K562 (cell line): Measurements from ENCODE around the gene STX3. TPM values are rescaled to one million over a fixed set of nuclear protein-coding genes. Genes with fewer than 3 reads are reported as not detected.
A peak's percentile ranks its signal among the peaks of the same experiment; 100 is the strongest.

Experiments used
- ATAC-seq: fragments of 200-7000 bp; cut with Tn5 transposase; 3 replicates; pipeline ENCODE4 v1.9.1; 2020; ENCODE audit warnings: moderate library complexity
- BruUV-seq: library from RNA; stranded (reverse); fragments of 400-500 nt; replicated peaks from 2 replicates; lab custom pipeline; 2021; lab: Mats Ljungman, UMichigan
- CTCF ChIA-PET: fragments of 300-600 bp; formaldehyde crosslinking; extraction: SDS; loops from one replicate; lab custom pipeline; 2021; ENCODE audit warnings: low intra/inter-chr PET ratio; lab: Yijun Ruan, JAX
- POLR2A ChIA-PET: fragments of 300-600, 350-650 bp; sonication (Branson Sonifier 250); formaldehyde crosslinking; extraction: SDS; loops from one replicate; lab custom pipeline; 2021; ENCODE audit warnings: antibody characterized with exemption, inconsistent platforms; lab: Yijun Ruan, JAX
- DNase-seq, 4 experiments: peaks; one replicate each; pipeline versions ENCODE4 v3.0.0 to v3.0.0-alpha.2; 2011 to 2018; ENCODE audit warnings: low spot score in 3 of 4, mixed read lengths in 3 of 4; ENCODE audit errors: extremely low read depth in 1 of 4
- FAIRE-seq: peaks from 2 replicates; lab custom pipeline; 2011; peaks lifted over from hg19 to GRCh38; lab: Jason Lieb, UNC
- H2AFZ ChIP-seq: 2 replicates; pipeline ENCODE4 v1.6.0; 2011; ENCODE audit warnings: low read depth, low read length, control low read depth, inconsistent platforms
- H3K27ac ChIP-seq: fragments of 200-600 bp; 3 replicates; pipeline ENCODE4 v1.8.0; 2011; ENCODE audit warnings: low read depth, mild to moderate bottlenecking, control low read depth, inconsistent platforms, low read length, moderate library complexity, mixed read lengths; ENCODE audit errors: extremely low read depth
- H3K27me3 ChIP-seq, 2 experiments: fragments of 300-600 bp in 1 of 2; 2 replicates in 1 of 2; 3 replicates in 1 of 2; pipeline versions ENCODE4 v1.6.0 to v1.8.0; 2011; ENCODE audit warnings: inconsistent platforms in 2 of 2, low read length in 2 of 2, mild to moderate bottlenecking in 1 of 2, mixed read lengths in 1 of 2, moderate library complexity in 1 of 2; ENCODE audit not compliant: control insufficient read depth in 2 of 2, insufficient read depth in 2 of 2
- H3K36me3 ChIP-seq: fragments of 300-600 bp; 3 replicates; pipeline ENCODE4 v1.8.0; 2011; ENCODE audit warnings: mild to moderate bottlenecking, low read length, inconsistent platforms; ENCODE audit not compliant: control insufficient read depth, insufficient read depth
- H3K4me1 ChIP-seq, 2 experiments: fragments of 200-600 bp in 1 of 2; replicated peaks in 1 of 2; 2 replicates in 1 of 2; 3 replicates in 1 of 2; pipeline versions ENCODE4 v1.5.1 to v1.8.0; 2011; ENCODE audit warnings: inconsistent platforms in 2 of 2, low read length in 2 of 2, mild to moderate bottlenecking in 1 of 2, mixed read lengths in 1 of 2, moderate library complexity in 1 of 2; ENCODE audit not compliant: control insufficient read depth in 2 of 2, insufficient read depth in 2 of 2
- H3K4me2 ChIP-seq: 2 replicates; pipeline ENCODE4 v1.6.1; 2011; ENCODE audit warnings: low read length, control low read depth, inconsistent platforms, mixed read lengths; ENCODE audit not compliant: insufficient read depth
- H3K4me3 ChIP-seq: fragments of 200-600 bp; sonication (generic), shearing (Covaris generic); 2 replicates; pipeline ENCODE4 v1.5.1; 2016; ENCODE audit warnings: control low read depth, inconsistent platforms
- H3K79me2 ChIP-seq: fragments of 200-600 bp; 3 replicates; pipeline ENCODE4 v1.8.0; 2011; ENCODE audit warnings: low read length, inconsistent platforms; ENCODE audit not compliant: control insufficient read depth, insufficient read depth
- H3K9ac ChIP-seq, 2 experiments: 2 replicates each; pipeline versions ENCODE4 v1.6.0 to v1.6.1; 2011; ENCODE audit warnings: low read depth in 2 of 2, low read length in 2 of 2, control low read depth in 1 of 2, inconsistent platforms in 1 of 2, mild to moderate bottlenecking in 1 of 2, mixed read lengths in 1 of 2; ENCODE audit not compliant: insufficient read depth in 1 of 2
- H3K9me1 ChIP-seq: one replicate; pipeline ENCODE4 v1.6.0; 2011; ENCODE audit warnings: inconsistent platforms, mild to moderate bottlenecking, low read length, moderate library complexity; ENCODE audit not compliant: control insufficient read depth, insufficient read depth
- H3K9me3 ChIP-seq: replicated peaks from 2 replicates; pipeline ENCODE4 v1.5.1; 2011; ENCODE audit warnings: low read depth, low read length, inconsistent platforms; ENCODE audit not compliant: control insufficient read depth, insufficient read depth
- H4K20me1 ChIP-seq: replicated peaks from 2 replicates; pipeline ENCODE4 v1.6.1; 2011; ENCODE audit warnings: low read length, inconsistent platforms, mixed read lengths; ENCODE audit not compliant: control insufficient read depth, insufficient read depth
- ADNP ChIP-seq: fragments of 200-800 bp; sonication (Bioruptor generic); IDR thresholded peaks from 2 replicates; pipeline ENCODE4 v1.6.1; 2016; ENCODE audit warnings: missing genetic modification characterization, missing compliant biosample characterization
- FOSL1 ChIP-seq: fragments of 200-800 bp; sonication (Bioruptor generic); conservative IDR thresholded peaks from 2 replicates; pipeline ENCODE4 v1.6.1; 2016; ENCODE audit warnings: missing genetic modification characterization, missing compliant biosample characterization
- FOXJ2 ChIP-seq: fragments of 200-800 bp; sonication (Bioruptor generic); IDR thresholded peaks from 2 replicates; pipeline ENCODE4 v1.6.1; 2016; ENCODE audit warnings: missing genetic modification characterization, missing compliant biosample characterization
- FOXK2 ChIP-seq, 2 experiments: fragments of 450-650 bp; IDR thresholded peaks in 1 of 2; conservative IDR thresholded peaks in 1 of 2; 2 replicates each; pipeline ENCODE4 v1.6.1; 2016; ENCODE audit warnings: low read depth in 2 of 2, mild to moderate bottlenecking in 1 of 2
- GATA2 ChIP-seq: sonication (generic); formaldehyde crosslinking; IDR thresholded peaks from 2 replicates; pipeline ENCODE4 v1.4.0; 2020; ENCODE audit warnings: mild to moderate bottlenecking, missing genetic modification reagents
- HNRNPL ChIP-seq: fragments of 200-400 bp; formaldehyde crosslinking; IDR thresholded peaks from 2 replicates; pipeline ENCODE4 v1.6.1; 2017; ENCODE audit warnings: low read depth, mild to moderate bottlenecking, low read length
- KLF10 ChIP-seq: fragments of 250-450 bp; sonication (Bioruptor Pico); IDR thresholded peaks from 2 replicates; pipeline ENCODE4 v1.6.1; 2021; ENCODE audit warnings: matching md5 sums
- MAZ ChIP-seq, 2 experiments: fragments of 450-650 bp in 1 of 2; sonication (generic) in 1 of 2; formaldehyde crosslinking; IDR thresholded peaks in 1 of 2; conservative IDR thresholded peaks in 1 of 2; 2 replicates each; pipeline versions ENCODE4 v1.4.0 to v1.5.0; 2020; ENCODE audit warnings: mild to moderate bottlenecking in 1 of 2, missing genetic modification reagents in 1 of 2
- NR1H2 ChIP-seq: sonication (generic); formaldehyde crosslinking; IDR thresholded peaks from 2 replicates; pipeline ENCODE4 v1.4.0; 2020; ENCODE audit warnings: mild to moderate bottlenecking, missing genetic modification reagents
- OTX1 ChIP-seq: fragments of 450-650 bp; formaldehyde crosslinking; IDR thresholded peaks from 2 replicates; pipeline ENCODE4 v1.4.0; 2022; ENCODE audit warnings: mild to moderate bottlenecking
- PML ChIP-seq: IDR thresholded peaks from 2 replicates; pipeline ENCODE4 v1.6.1; 2012; ENCODE audit warnings: low read length, inconsistent platforms
- RBM39 ChIP-seq: fragments of 200-400 bp; formaldehyde crosslinking; optimal IDR thresholded peaks from 2 replicates; pipeline ENCODE3; 2018; ENCODE audit warnings: low read depth, low read length
- RCOR1 ChIP-seq, 2 experiments: IDR thresholded peaks; 2 replicates each; pipeline ENCODE4 v1.6.1; 2012; ENCODE audit warnings: low read depth in 2 of 2, low read length in 2 of 2, borderline replicate concordance in 1 of 2, improper control_type of control experiment in 1 of 2
- STAT5B ChIP-seq: fragments of 250-450 bp; sonication (Bioruptor Pico); IDR thresholded peaks from 2 replicates; pipeline ENCODE4 v1.8.0; 2021; ENCODE audit warnings: mild to moderate bottlenecking, inconsistent platforms
- TEAD1 ChIP-seq, 2 experiments: fragments of 450-650 bp in 1 of 2; sonication (generic) in 1 of 2; formaldehyde crosslinking; IDR thresholded peaks; 2 replicates each; pipeline versions ENCODE4 v1.4.0 to v1.8.0; 2020 to 2022; ENCODE audit warnings: mild to moderate bottlenecking in 2 of 2, missing genetic modification reagents in 1 of 2
- YBX1 ChIP-seq: fragments of 450-650 bp; IDR thresholded peaks from 2 replicates; pipeline ENCODE4 v1.7.1; 2016; ENCODE audit warnings: mild to moderate bottlenecking
- ZNF584 ChIP-seq: fragments of 200-800 bp; sonication (Bioruptor generic); IDR thresholded peaks from 2 replicates; pipeline ENCODE4 v1.6.1; 2016; ENCODE audit warnings: low read depth, mild to moderate bottlenecking, missing genetic modification characterization, missing compliant biosample characterization
- ZNF766 ChIP-seq: fragments of 200-800 bp; sonication (Bioruptor generic); conservative IDR thresholded peaks from 2 replicates; pipeline ENCODE4 v1.6.1; 2016; ENCODE audit warnings: missing genetic modification characterization, missing compliant biosample characterization
- WGBS: fragments of 100-300 bp; shearing (Covaris generic); methylation state at CpG from one replicate; pipeline ENCODE4 v1.1.6; 2016; ENCODE audit warnings: low coverage, mixed read lengths; ENCODE audit not compliant: insufficient coverage; ENCODE audit errors: missing lambda C conversion rate; 5-methylcytosine and 5-hydroxymethylcytosine counted together
- in situ Hi-C: fragments of 300-500 bp; cut with MboI; formaldehyde crosslinking; loops from 4 replicates; pipeline ENCODE4 v1.15.0; 2018; ENCODE audit warnings: inconsistent platforms, mixed read lengths
- intact Hi-C: fragments of 100-400 bp; cut with micrococcal nuclease; formaldehyde crosslinking; loops from 2 replicates; pipeline ENCODE4 v1.14.2; 2022
- polyA plus RNA-seq, 8 experiments: library from polyadenylated mRNA; depleted of rRNA in 4 of 8; stranded (reverse) in 5 of 8; unstranded in 3 of 8; fragments of >200 nt; fragmentation: Nextera tagmentation in 2 of 8; fragmentation: Illumina TruSeq in 1 of 8; extraction: Ambion mirVana in 2 of 8; extraction: Trizol in 1 of 8; gene quantifications; 2 replicates each; pipeline versions ENCODE4 v1.2.1 to v1.2.3, GENCODE V29; 2011 to 2014; ENCODE audit warnings: inconsistent platforms in 1 of 8, missing spikeins in 1 of 8
- total RNA-seq, 7 experiments: library from RNA; depleted of rRNA in 6 of 7; stranded (reverse); fragments of >200 nt in 6 of 7; fragmentation: Illumina TruSeq in 2 of 7; extraction: Trizol in 2 of 7; gene quantifications; 2 replicates each; pipeline versions ENCODE4 v1.2.1 to v1.2.3, GENCODE V29; 2011 to 2021; ENCODE audit warnings: low replicate concordance in 1 of 7
- TF ChIP-seq, protein P1 (sequence below): sonication (generic); formaldehyde crosslinking; IDR thresholded peaks from 2 replicates; pipeline ENCODE4 v1.9.0; 2022; ENCODE audit warnings: mild to moderate bottlenecking, missing genetic modification reagents
- TF ChIP-seq, protein P2 (sequence below): fragments of 450-650 bp; IDR thresholded peaks from 2 replicates; pipeline ENCODE4 v1.6.1; 2016; ENCODE audit warnings: low read depth, mild to moderate bottlenecking, moderate library complexity
- TF ChIP-seq, protein P3 (sequence below): fragments of 200-800 bp; sonication (Bioruptor generic); IDR thresholded peaks from 2 replicates; pipeline ENCODE4 v1.6.1; 2017; ENCODE audit warnings: missing genetic modification characterization, missing compliant biosample characterization

The STX3 gene
- total and polyA plus RNA-seq, 9 of the 15 experiments (the other 6 are each of a cell fraction or from before 2014, with no cell fraction given): 12.0 to 91.6 (median 48.7) TPM

DNA sequence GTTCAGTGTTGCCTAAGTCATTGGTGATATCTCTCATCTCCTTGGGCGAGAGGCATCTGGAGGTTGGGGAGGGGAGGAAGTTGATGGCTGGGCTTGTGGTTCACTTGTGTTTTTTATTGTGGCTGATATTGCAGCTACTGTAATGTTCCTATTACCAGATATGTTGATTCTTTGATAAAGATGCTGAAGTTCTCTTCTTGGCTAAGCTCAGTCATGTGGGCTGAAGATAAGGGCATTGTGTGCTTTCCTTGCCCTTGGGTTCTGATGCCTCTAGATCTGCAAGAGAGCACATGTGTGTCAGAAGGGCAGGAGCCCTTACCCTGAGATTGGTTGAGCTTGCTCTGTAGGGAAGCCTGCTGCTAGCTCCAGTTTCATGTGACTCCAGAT, 12.0 kb downstream of the STX3 start:
- ChIA-PET CTCF (no interaction called here), POLR2A (interaction anchor here (0.6 to 3.4 kb wide), 3 partner anchors 8 to 228 kb away, joined by 3 to 32 read pairs (median 10); partner anchors contain the start of gene STX3)
- peak in 2 of 4 experiments; percentile 27 to 56 for DNase-seq
- peak; percentile 81 for FAIRE-seq
- in situ Hi-C loops: no loop called here
- Histone ChIP-seq H3K4me2 (peak overlapping the region; percentile 30; the same call in 1 of the 2 replicates), H3K9ac (no peak overlapping the region), H3K36me3 (peaks cover 19% of the 10 kb centered on the region; the same call in 2 of the 3 replicates), H3K27ac (no peak overlapping the region; the same call in 2 of the 3 replicates), H3K4me3 (no peak overlapping the region), H2AFZ (no peak overlapping the region), H4K20me1 (peaks cover 23% of the 10 kb centered on the region), H3K9me1 (peaks cover 2% of the 10 kb centered on the region), H3K9me3 (no peaks in the 10 kb centered on the region), H3K79me2 (peaks cover 70% of the 10 kb centered on the region), H3K4me1 (peaks cover 25 to 44% of the 10 kb centered on the region in 2 experiments), H3K27me3 (no peaks in the 10 kb centered on the region)
- BruUV-seq: no TSS peak
- peak; percentile 43 for ATAC-seq
- intact Hi-C loops: no loop called here
- 0% methylated on average over 1 of the region's 1 CpG for WGBS
- TF ChIP-seq RBM39 (no peak), RCOR1 (IDR thresholded peaks at IDR 0.05; ENCODE audit: borderline replicate concordance in 1 of 2, low read depth in 2 of 2, low read length in 2 of 2) (peak; percentile 17 to 65; a peak in 2 of 4 replicates), KLF10 (CRISPR knock-in tag) (no peak), FOXJ2 (tag) (0 out of 2 replicates have a peak, but pooled peaks have one; percentile 37), YBX1 (no peak), ZNF584 (CRISPR knock-in tag) (0 out of 2 replicates have a peak, but pooled peaks have one; percentile 41), OTX1 (CRISPR knock-in tag) (no peak), ADNP (tag) (no peak), ZNF766 (CRISPR knock-in tag) (0 out of 2 replicates have a peak, but pooled peaks have one; percentile 16), GATA2 (CRISPR knock-in tag) (peak; percentile 43; the same call in 1 of the 2 replicates), NR1H2 (CRISPR knock-in tag) (no peak), STAT5B (CRISPR knock-in tag) (no peak), TEAD1 (CRISPR knock-in tag; IDR thresholded peaks at IDR 0.05) (peak in 1 of 2 experiments; percentile 42; a peak in 1 of 4 replicates), FOXK2 (conservative IDR thresholded peaks at IDR 0.05 in 1 of 2, IDR thresholded peaks at IDR 0.05 in 1 of 2; ENCODE audit: low read depth in 2 of 2) (no peak), PML (0 out of 2 replicates have a peak, but pooled peaks have one; percentile 4), FOSL1 (tag) (peak; percentile 11; the same call in 1 of the 2 replicates), HNRNPL (no peak), MAZ (CRISPR knock-in tag; conservative IDR thresholded peaks at IDR 0.05 in 1 of 2, IDR thresholded peaks at IDR 0.05 in 1 of 2) (0 out of 4 replicates have a peak, but pooled peaks of 1 of the 2 experiments have one; percentile 37)
- TF ChIP-seq, protein P1, sequence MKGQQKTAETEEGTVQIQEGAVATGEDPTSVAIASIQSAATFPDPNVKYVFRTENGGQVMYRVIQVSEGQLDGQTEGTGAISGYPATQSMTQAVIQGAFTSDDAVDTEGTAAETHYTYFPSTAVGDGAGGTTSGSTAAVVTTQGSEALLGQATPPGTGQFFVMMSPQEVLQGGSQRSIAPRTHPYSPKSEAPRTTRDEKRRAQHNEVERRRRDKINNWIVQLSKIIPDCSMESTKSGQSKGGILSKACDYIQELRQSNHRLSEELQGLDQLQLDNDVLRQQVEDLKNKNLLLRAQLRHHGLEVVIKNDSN (CRISPR knock-in tag): peak; percentile 56
- TF ChIP-seq, protein P2, sequence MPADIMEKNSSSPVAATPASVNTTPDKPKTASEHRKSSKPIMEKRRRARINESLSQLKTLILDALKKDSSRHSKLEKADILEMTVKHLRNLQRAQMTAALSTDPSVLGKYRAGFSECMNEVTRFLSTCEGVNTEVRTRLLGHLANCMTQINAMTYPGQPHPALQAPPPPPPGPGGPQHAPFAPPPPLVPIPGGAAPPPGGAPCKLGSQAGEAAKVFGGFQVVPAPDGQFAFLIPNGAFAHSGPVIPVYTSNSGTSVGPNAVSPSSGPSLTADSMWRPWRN: peak; percentile 67
- TF ChIP-seq, protein P3, sequence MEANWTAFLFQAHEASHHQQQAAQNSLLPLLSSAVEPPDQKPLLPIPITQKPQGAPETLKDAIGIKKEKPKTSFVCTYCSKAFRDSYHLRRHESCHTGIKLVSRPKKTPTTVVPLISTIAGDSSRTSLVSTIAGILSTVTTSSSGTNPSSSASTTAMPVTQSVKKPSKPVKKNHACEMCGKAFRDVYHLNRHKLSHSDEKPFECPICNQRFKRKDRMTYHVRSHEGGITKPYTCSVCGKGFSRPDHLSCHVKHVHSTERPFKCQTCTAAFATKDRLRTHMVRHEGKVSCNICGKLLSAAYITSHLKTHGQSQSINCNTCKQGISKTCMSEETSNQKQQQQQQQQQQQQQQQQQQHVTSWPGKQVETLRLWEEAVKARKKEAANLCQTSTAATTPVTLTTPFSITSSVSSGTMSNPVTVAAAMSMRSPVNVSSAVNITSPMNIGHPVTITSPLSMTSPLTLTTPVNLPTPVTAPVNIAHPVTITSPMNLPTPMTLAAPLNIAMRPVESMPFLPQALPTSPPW (CRISPR knock-in tag): peak; percentile 57
